DMS153 (cell line): ENCODE measurements around the gene DDB1.
A peak's percentile ranks its signal among the peaks of the same experiment; 100 is the strongest.

Experiments
- DNase-seq: peaks from one replicate; lab custom pipeline; 2025; lab: John Stamatoyannopoulos, UW

DDB1 gene

DNA sequence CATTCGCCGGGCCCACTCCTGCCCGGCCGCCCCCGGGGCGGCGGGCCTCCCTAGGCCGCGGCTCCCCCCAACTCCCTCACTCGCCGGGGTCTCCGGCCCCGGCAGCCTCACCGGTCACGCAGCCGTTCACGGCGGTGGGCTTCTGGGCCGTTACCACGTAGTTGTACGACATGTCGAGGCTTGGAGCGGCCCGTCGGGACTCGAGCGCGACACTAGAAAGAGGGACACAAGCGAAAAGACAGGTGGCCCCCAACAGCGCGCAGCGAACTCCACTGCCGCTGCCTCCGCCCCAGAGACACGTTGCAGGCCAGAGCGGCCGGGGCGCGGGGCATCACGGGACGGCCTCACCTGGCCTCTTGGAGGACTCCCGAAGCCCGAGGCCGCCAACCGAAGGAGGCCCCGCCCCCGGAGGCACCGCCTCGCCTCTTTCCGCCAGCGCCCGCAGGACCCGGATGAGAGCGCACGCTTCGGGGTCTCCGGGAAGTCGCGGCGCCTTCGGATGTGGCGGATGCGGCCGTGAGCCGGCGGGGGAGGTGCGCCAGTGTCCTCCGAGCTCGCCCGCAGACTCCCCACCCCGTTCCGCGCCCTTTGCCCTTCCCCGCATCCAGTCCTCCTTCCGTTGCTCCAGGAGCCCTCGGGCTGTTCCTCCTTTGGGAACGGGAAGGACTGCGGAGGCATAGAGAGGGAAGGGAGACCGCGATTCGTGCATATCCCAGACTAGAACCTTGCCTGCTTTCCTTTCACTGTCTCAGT is at the start of gene DDB1, which contains the start of gene TKFC:
Gene DDB1 (minus strand): TSS at position 309 of the 753 bp plus-strand sequence. CDS start 137 bp downstream, at position 172.
Gene TKFC (plus strand): TSS at position 432 of the 753 bp plus-strand sequence. CDS start 1,501 bp downstream, outside the sequence.
- DNase-seq: peak; percentile 85

DNA sequence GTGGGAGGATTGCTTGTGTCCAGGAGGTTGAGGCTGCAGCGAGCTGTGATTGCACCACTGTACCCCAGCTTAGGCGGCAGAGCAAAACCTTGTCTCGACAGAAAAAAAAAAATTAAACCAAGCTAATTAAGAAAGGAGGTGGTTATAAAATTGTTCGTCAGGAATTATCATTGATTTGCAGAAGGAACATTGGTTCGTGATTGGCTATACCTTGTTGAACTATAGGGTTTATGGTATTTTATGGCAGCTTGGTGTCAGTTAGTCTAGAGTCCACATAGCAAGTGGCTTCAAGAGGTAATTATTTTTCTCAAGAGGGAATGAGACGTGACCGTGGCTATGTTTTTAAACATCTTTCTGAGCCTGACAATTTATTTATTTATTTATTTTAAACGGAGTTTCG is 48.0 kb upstream of the DDB1 start:
- DNase-seq: no peak

DNA sequence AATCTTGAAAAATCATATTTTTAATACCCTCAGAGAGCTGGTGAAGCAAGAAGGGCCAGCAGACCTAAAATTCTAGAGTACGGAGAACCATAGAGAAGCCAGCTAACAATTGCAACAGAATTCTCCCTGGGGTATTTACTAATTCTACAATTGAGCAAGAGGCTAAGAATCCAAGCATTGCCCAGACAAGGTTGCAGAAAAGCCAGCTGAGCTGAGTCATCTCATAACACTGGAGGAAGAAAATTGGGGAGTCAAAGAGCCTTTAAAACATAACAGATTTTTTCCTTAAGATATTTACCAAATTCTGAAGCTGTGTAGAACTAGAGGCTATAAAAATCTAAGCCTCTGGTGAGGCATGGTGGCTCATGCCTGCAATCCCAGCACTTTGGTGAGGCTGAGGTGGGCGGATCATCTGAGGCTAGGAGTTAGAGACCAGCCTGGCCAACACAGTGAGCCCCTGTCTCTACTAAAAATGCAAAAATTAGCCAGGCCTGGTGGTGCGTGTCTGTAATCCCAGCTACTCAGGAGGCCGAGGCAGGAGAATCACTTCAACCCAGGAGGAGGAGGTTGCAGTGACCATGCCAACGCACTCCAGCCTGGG is 45.9 kb upstream of the DDB1 start:
- no peak for DNase-seq

DNA sequence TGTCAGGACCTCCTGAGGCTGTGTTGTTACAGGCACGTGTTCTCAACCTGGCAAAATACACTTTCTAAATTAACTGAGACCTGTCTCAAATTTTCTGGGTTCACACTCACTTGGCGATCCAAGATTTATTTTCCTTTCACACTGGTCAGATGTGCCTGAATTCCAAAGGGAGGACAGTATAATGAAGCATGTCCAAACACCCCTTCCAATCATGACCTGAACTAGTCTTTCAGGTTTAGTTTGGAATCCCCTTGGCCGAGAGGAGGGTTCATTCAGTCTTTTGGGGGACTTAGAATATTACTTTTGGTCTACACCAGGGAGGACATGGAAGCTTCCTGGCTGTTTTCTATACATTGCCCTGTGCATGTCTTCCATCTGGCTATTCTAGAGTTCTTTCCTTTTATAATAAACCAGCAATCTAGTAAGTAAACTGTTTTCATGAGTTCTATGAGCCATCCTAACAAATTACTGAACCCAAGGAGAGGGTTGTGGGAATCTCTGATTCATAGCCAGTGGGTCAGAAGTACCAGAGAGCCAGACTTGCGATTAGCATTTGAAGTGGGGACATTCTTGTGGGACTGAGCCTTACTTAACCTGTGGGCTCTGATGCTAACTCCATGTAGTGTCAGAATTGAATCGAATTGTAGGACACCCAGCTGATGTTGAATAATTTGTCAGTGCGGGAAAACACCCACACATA is 44.7 kb upstream of the DDB1 start:
- DNase-seq: no peak

DNA sequence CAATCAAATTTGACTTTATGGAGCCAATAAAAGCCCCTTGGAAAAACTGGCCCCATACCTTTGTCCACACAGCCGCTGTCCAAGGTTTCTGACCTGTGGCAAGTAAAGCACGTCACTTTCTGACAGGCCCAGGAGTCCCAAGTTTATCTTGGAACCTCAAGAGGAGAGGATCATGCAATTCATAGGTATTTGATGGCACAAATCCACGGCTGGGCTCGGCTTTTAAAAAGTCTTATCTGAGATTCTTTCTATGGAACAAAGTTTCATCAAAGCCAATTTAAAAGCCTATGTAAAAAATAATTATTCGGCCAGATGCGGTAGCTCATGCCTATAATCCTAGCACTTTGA is 42.8 kb upstream of the DDB1 start:
- no peak for DNase-seq

DNA sequence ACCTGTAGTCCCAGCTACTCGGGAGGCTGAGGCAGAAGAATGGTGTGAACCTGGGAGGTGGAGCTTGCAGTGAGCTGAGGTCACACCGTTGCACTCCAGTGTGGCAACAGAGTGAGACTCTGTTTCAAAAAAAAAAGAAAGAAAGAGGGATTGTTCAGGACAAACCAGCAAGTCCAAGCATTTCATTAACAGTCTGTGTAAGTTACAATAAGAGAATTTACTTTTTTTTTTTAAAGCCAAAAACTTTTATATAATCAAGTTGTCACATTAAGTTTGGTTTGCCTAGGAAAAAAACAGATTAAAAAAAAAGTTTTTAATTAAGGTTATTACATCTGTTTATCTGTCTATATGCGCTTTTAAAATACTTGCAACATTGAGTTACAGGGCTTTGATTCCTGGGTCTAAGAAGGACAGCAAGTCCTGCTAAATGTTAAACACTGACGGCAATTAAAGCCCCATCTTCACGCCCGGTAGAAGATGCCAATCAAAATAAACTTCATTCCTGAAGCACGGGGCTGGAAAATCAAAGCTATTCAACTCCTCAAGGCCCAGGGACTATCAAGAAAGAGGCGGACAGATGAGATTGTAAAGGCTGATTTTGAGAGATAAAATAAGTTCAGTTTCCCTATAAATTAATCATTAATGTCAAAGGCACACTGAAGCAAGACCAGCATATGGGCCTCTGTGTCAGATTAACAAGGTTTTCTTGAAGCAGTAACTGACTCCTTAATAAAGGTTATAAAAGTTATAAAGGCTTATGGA is 39.9 kb upstream of the DDB1 start:
- no peak for DNase-seq

DNA sequence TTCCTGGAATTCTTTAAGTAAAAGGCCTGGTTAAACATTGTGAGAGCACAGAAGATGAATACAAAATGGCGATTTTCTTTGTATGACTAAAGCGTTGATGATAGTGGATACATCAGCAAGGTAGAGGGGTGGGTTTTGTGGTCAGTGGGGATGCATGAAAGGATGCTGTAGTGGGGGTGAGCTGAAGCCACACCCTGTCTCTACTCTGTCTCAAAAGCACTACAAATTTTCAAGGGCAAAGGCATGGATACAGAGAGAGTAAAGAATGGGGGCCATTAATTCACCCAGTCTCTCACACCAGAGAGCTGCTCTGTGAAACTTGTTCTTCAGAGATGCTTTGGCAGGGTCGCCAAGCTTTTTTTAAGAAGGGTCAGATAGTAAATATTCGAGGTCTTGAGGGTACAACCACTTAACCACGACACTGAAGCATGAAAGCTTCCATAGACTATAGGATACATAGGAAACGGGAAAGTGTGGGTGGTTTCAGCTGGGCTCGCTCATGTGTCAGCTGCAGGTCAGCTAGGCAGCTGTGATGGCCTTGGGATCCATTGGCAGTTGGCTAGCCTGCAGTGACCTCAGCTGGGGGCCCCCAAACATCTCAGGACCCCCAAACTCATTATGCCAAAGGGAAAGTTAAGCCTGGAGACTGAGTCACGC is 37.6 kb upstream of the DDB1 start:
- no peak for DNase-seq

DNA sequence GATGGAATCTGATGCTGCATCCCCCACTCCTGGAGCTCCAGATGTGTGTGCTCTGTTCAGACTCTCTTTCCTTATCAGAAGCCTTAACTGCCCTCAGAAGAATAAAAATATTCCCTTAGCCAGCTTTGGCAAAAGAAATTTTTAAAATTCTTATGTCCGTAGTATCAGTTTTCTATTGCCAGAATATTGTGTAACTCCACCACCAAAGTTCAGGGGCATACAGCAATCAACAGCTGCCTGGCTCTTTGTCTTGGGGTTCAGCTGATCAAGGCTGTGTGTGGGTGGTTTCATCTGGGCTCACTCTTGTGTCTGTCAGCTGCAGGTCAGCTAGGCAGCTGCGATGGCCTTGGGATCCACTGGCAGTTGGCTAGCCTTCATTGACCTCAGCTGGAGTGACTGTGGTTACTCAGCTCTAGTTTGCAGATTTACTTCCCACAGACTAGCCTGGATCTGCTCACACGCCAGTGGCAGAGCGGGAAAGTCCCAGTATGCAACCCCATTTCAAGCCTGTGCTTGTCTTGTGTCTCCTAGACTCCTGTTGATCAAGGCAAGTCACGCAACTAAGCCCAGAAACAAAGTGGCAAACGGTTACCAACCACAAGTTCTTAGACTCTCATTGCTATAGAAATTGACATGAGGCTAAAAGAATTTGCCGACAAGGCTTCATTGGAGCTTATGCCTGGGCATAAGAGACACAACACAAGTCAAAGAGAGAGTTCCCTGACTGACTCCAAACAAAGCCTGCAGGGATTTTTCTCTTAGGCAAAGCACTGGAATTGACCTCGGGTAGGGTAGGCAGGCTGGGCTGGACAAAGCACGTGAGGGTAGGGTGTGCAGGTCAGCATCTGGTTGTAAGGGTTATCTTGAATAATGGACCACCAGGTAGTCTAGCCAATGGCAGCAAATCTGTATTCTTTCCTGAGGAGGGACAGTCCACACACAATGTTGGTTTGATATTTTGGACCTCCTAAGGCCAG is 36.8 kb upstream of the DDB1 start:
- no peak for DNase-seq

DNA sequence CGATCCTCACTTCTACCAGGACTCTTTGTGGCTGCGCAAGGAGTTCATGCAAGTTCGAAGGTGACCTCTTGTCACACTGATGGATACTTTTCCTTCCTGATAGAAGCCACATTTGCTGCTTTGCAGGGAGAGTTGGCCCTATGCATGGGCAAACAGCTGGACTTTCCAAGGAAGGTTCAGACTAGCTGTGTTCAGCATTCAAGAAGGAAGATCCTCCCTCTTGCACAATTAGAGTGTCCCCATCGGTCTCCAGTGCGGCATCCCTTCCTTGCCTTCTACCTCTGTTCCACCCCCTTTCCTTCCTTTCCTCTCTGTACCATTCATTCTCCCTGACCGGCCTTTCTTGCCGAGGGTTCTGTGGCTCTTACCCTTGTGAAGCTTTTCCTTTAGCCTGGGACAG is 35.7 kb upstream of the DDB1 start:
- no peak for DNase-seq

DNA sequence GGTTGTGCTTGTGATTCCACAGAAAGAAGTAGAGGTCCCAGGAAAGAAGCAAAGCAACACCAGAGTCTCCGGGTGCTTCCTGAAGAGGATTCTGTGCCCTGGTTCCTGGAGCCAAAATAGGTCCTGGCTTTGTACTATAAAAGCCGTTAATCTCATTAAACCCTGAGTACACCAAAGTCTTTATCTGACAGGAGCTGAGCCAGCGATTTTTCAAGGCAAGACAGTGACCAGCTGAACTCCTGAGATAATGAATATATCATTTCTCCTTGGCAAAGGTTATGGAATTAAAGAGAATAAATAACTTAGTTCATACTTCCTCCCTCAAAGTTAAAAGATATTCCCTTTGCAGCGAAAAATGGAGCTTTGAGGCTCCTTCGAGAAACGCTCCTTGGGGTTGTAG is 34.5 kb upstream of the DDB1 start:
- no peak for DNase-seq

DNA sequence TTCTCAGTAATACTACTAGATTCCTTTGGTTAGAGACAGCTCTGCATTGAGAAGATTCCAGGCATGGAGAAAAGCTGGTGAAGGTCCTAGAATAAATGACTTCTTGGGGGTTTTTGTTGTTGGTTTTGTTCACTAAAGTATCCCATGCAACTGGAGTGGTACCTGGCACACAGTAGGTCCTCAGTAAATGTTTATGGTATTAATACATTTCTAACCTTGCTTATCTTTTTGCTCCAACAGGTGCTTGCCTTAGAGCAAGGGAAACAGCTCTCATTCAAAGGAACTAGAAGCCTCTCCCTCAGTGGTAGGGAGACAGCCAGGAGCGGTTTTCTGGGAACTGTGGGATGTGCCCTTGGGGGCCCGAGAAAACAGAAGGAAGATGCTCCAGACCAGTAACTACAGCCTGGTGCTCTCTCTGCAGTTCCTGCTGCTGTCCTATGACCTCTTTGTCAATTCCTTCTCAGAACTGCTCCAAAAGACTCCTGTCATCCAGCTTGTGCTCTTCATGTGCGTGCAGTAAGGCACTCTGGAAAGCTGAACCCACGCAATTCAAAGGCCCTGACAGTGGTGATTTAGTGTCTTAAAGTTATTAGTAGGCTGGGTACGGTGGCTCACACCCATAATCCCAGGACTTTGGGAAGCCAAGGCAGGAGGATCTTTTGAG is 31.2 kb upstream of the DDB1 start:
- no peak for DNase-seq

DNA sequence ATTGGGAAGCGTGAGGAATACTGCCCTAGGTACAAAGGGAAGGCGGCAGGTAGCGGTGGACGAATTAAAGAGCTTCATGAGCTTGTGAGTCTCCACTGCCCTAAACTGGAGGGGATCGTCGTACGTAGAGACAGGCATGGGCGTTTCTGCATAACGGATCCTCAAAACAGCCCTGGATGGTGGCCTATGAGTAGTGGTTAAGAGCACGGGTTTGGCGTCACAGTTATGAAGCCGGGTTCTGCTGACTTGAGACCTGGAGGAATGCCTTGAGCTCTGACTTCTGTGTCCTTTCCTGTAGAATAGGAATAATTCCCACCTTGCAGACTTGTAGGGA is 29.6 kb upstream of the DDB1 start:
- DNase-seq: no peak

DNA sequence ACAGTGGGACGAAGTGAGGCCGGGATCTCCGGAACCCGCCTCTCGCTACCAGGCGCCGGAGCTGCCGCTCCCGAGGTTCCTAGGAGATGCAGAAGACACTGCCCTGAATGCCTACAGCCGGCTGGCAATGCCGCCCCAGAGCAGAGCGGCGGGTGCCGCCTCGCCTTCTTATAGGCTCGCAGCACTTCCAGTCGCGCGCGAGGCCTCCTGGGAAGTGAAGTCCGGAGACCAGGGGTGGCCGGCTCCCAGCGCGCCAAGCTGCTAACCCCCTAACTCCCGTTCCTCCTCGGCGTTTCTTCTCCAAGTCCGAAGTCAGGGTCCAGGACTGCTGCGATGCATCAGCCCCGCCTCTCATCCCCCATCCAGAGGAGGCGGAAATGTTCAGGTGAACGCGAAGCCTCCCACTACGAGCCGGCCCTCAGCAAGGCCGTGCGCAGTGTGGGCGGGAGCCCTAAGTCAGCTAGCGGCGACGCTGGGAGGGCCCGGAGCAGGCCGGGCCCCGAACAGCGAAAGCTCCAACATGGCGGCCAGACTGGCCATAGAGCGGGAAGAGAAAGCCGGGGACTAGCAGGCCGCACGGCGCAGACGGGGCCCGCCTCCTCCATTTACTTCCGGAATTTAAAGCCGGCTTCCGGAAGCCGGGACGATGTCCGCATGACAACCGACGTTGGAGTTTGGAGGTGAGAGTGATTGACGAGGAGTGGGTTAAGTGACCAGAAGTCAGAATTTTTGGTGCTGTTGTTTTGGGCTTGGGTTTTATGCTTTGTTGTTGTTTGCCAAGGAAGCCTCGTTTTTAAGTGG is 29.0 kb upstream of the DDB1 start, which contains the start of the genes CYB561A3 and TMEM138:
Gene CYB561A3 (minus strand): TSS at position 142 of the 801 bp plus-strand sequence. CDS start 5,169 bp downstream, outside the sequence.
Gene TMEM138 (plus strand): TSS at position 634 of the 801 bp plus-strand sequence. CDS start 2,017 bp downstream, outside the sequence.
- peak; percentile 92 for DNase-seq

DNA sequence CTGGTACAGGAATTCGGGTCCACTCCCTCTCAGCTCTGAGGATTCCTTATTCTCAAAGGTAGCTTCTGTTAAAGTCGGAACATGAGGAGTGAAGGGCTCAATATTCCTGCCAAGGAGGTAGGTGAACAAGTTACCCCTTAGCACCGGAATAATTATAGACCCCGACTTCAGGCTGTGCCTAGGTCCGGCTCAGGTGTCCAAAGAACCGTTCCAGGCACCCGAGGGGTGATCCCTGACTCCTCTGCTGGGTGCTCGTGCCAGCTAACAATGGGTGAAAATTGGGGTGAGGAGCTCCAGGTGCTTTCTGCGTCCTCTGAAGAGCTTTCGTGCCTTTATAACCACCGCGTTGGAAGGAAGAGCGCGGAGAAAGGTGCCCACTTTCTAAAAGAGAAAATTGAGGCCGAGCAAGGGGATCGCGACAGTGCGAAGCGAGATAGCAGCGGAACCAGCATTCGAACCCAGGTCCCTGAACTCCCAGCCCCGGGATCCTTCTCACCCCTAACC is 28.4 kb upstream of the DDB1 start:
- no peak for DNase-seq

DNA sequence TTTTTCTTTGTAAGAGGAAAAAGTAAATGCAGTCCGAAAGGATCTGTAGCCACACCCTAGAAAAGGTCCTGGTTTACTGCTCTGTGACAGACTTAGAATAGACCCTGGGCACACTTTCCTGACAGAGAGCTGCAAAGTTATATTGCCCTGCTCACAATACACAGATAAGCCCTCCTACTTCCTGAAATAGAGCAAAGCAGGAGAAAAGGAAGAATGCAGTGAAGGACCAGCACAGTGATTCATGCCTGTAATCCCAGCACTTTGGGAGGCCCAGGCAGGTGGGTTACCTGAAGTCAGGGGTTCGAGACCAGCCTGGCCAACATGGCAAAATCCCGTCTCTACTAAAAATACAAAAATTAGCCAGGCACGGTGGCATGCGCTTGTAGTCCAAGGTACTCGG is 26.6 kb upstream of the DDB1 start:
- DNase-seq: no peak

DNA sequence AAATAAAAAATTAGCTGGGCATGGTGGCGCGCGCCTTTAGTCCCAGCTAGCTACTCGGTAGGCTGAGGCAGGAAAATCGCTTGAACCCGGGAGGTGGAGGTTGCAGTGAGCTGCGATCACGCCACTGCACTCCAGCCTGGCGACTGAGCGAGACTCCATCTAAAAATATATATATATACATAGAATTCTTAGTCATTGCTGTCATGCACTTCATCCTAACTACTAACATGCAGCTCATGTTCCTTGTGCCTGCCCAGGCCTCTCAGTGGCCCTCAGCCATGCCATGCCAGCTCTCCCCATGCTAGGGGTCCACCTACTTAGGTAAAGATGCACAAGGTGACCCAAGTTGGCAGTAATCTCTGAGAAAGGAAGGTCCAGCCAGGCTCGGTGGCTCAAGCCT is 25.7 kb upstream of the DDB1 start:
- no peak for DNase-seq

DNA sequence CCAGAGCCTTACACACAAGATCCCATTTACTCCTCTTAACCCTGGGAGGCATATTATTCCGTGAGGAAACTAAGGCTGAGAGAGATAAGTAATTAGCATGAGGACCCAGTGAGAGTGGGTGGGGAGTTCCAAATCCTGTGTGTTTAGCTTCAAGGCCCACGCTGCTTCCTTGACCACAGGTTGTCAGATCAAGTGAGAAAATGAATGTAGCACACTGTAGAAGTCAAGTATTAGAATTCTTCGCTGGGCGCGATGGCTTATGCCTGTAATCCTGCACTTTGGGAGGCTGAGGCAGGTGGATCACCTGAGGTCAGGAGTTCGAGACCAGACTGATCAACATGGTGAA is 25.0 kb upstream of the DDB1 start:
- no peak for DNase-seq

DNA sequence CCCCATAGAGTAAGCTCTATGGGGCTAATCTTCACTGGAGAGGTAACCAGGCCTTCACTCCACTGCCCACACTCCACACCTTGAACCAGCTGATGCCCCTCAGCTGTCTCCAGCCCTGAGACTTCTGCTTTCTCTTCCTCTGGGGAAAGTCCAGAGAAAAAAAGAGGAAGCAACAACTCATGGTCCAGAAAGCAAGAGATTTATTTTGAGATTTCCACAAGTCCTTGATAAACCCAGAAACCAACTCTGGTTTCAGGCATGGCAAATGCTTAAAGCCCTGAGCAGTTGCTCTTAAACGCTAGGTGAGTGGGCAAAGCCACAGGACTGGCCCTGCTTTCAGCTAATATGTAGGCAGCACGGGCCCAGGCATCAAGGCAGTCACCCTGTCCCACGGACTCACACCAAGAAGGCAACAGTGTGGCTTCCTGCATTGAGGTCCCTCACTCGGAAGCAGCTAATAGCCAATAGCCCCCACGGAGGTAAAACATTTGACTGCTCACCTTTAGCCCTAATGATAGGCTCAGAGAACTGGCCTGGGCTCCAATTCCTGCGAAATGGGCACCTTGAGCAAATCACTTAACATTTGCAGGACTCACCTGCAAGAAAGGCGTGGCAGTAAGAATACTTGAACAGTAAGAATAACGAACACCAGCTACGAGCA is 24.5 kb upstream of the DDB1 start:
- no peak for DNase-seq

DNA sequence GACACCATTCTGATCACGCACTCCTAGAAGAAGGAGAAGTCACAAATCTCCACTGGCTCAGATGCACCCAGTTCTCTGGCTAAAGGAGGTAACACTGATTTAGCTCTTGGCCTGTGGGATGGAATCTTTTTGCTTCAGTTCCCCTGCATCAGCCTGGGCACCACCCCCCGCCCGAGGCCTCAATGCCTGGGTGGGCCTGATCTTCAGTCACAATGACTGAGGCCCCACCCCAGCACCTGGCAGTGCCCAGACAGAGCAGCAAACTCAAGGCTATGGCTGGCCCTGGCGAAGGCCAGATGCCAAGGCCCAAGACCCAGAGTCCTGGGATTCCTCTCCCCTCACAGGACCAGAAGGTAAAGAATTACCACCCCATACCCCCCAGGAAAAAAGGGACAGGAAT is 23.8 kb upstream of the DDB1 start:
- no peak for DNase-seq
